Measurements from ENCODE around the gene TNFAIP8L1. TPM values are rescaled to one million over a fixed set of nuclear protein-coding genes. Genes with fewer than 3 reads are reported as not detected.

TNFAIP8L1 gene
- total and polyA plus RNA-seq, 12 donors, result 2.5 to 13.4 (median 6.1) TPM

DNA sequence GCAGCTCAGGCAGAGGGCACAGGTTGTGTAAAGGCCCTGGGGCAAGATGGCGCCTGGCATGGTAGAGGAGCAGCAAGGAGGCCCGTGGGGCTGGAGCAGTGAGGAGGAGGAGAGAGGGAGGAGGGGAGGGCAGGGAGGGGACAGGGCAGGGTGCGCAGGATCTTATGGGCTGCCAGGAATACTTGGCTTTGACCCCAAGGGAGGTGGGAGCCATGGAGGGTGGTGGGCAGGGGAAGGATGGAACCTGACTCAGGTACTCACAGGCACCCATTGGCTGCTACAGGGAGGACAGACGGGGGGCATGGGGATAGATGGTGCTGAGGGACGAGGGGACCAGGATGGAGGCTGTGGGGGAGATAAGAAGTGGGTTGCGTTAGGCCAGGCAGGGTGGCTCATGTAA, 3.3 kb downstream of the TNFAIP8L1 start:
- no peak for TF ChIP-seq CTCF (IDR thresholded peaks at IDR 0.05)
- Histone ChIP-seq H3K36me3 (peaks cover 0 to 5% (median 0%) of the 10 kb centered on the region in 9 donors), H3K27me3 (no peaks in the 10 kb centered on the region), H3K4me1 (peaks cover 2 to 64% (median 38%) of the 10 kb centered on the region in 9 donors), H3K27ac (no peak overlapping the region), H3K4me3 (no peak overlapping the region), H3K9me3 (no peaks in the 10 kb centered on the region)
- ATAC-seq (no peak), DNase-seq (no peak)
- intact Hi-C loops (cut with DNase I), result no loop called here
- WGBS, 2 donors, result 78 to 84% methylated on average over 6 of the region's 6 CpGs

GRCh38 chr19:4645718-4646117, 6.4 kb downstream of the TNFAIP8L1 start:
- 68 to 78% methylated on average over 4 of the region's 4 CpGs for WGBS, 2 donors

GRCh38 chr19:4647676-4648644, 8.6 kb downstream of the TNFAIP8L1 start:
- Histone ChIP-seq H3K27ac (peak overlapping the region; percentile 56 to 82 (median 74)), H3K9me3 (no peaks in the 10 kb centered on the region), H3K4me1 (peaks cover 8 to 55% (median 27%) of the 10 kb centered on the region in 9 donors), H3K27me3 (no peaks in the 10 kb centered on the region), H3K36me3 (peaks cover 0 to 24% (median 0%) of the 10 kb centered on the region in 9 donors), H3K4me3 (peak overlapping the region in 5 of 10 donors; percentile 14 to 32 (median 24))
- intact Hi-C loops (cut with DNase I), result no loop called here
- WGBS, 2 donors, result 52 to 57% methylated on average over 18 to 19 of the region's 20 CpGs
- TF ChIP-seq CTCF (IDR thresholded peaks at IDR 0.05), result peak in 8 of 9 donors; percentile 11 to 64 (median 38)
- ATAC-seq (peak; percentile 82 to 95 (median 92)), DNase-seq (peak; percentile 74 to 90)

More at GRCh38 chr19:4645718-4646117, 6.4 kb downstream of the TNFAIP8L1 start:
- Histone ChIP-seq H3K27me3 (no peaks in the 10 kb centered on the region), H3K36me3 (peaks cover 0 to 8% (median 0%) of the 10 kb centered on the region in 9 donors), H3K27ac (peak overlapping the region in 1 of 10 donors; percentile 41), H3K4me3 (no peak overlapping the region), H3K4me1 (peaks cover 8 to 68% (median 33%) of the 10 kb centered on the region in 9 donors), H3K9me3 (no peaks in the 10 kb centered on the region)
- TF ChIP-seq CTCF (IDR thresholded peaks at IDR 0.05), result no peak
- intact Hi-C loops (cut with DNase I), result no loop called here
- no peak for DNase-seq
- no peak for ATAC-seq

DNA sequence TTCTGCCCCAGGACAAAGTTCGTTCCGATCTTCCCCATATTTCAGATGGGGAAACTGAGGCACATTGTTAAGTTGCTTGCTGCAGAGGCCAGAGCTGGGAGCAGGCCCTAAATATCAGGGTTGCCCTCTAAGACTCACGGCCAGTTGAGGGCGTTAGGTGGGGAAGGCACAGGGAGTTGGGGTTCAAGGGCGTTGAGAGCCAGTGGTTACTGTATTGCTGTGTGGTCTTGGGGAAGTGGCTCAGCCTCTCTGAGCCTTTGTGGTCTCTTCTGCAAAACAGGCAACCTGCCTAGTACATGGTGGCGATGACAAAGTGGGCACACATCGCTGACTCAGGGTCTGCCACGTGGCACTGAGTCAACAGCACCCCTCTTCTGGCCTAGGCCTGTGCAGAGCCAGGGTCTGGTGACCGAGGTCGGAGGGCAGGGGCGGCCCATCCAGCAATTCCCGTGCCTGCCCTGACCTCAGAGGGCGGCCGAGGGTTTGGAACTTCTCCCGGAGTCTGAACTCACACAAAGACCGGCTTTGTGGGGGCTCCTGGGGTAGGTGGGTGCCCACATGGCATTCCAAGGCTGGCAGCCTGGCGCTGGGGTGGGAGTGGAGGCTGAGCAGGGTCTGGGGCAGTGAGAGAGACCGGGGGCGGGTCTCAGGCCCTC, 10.2 kb downstream of the TNFAIP8L1 start:
- no peak for TF ChIP-seq CTCF (IDR thresholded peaks at IDR 0.05)
- no peak for DNase-seq
- intact Hi-C loops (cut with DNase I), result no loop called here
- peak overlapping the region in 1 of 10 donors; percentile 32 for H3K4me3 ChIP-seq
- 78 to 80% methylated on average over 19 of the region's 19 CpGs for WGBS, 2 donors
- peaks cover 8 to 60% (median 28%) of the 10 kb centered on the region in 9 donors for H3K4me1 ChIP-seq
- ATAC-seq, result no peak
- H3K36me3 ChIP-seq, result peaks cover 0 to 34% (median 0%) of the 10 kb centered on the region in 9 donors
- H3K9me3 ChIP-seq, result no peaks in the 10 kb centered on the region
- H3K27me3 ChIP-seq, result no peaks in the 10 kb centered on the region
- peak overlapping the region in 7 of 10 donors; percentile 13 to 82 (median 77) for H3K27ac ChIP-seq

Data from heart right ventricle (tissue), 16 donors.